Measurements from ENCODE around the gene HES2.
"Not testable (repeated sequence)": the region's sequence is repeated elsewhere in the genome, so short reads cannot be mapped to it uniquely, and the experiment has no call there.

Gene HES2

GRCh38 chr1:6384135-6384534, 35.6 kb downstream of the HES2 start:
- DNase-seq, result no peak

GRCh38 chr1:6380037-6380436, 39.7 kb downstream of the HES2 start:
- no peak for DNase-seq

GRCh38 chr1:6378096-6378746, 41.5 kb downstream of the HES2 start:
- no peak for DNase-seq

GRCh38 chr1:6373961-6374720, 45.6 kb downstream of the HES2 start:
- no peak for DNase-seq

- DNase-seq, result not testable (repeated sequence)
Observed at GRCh38 chr1:6372236-6372635, 47.5 kb downstream of the HES2 start.

- no peak for DNase-seq
Observed at GRCh38 chr1:6370006-6370405, 49.7 kb downstream of the HES2 start.

GRCh38 chr1:6367381-6368012, 52.2 kb downstream of the HES2 start:
- DNase-seq, result peak in 1 of 2 donors; percentile 25

- DNase-seq, result no peak
Observed at GRCh38 chr1:6365047-6365446, 54.7 kb downstream of the HES2 start.

GRCh38 chr1:6363085-6363884, 56.4 kb downstream of the HES2 start:
- peak; percentile 13 to 47 for DNase-seq
